Chondrocyte (in vitro differentiated cells): ENCODE data around the gene RAC3. TPM values are rescaled to one million over a fixed set of nuclear protein-coding genes. Genes with fewer than 3 reads are reported as not detected.

ENCODE experiments used
- DNase-seq: peaks from one replicate; pipeline ENCODE4 v3.0.0; 2021; ENCODE audit warnings: mixed read lengths, low spot score
- H3K27ac Mint-ChIP-seq: one replicate; pipeline ENCODE4 v1.8.0; 2021; ENCODE audit warnings: mild to moderate bottlenecking, moderate library complexity, mixed read lengths; ENCODE audit not compliant: unreplicated experiment
- H3K27me3 Mint-ChIP-seq: 2 replicates; pipeline ENCODE4 v1.8.0; 2021; ENCODE audit warnings: low read depth, mixed read lengths
- H3K36me3 Mint-ChIP-seq: 2 replicates; pipeline ENCODE4 v1.8.0; 2021; ENCODE audit warnings: low read depth, mixed read lengths
- H3K4me1 Mint-ChIP-seq: 2 replicates; pipeline ENCODE4 v1.8.0; 2021; ENCODE audit warnings: low read depth, mild to moderate bottlenecking, mixed read lengths
- H3K4me3 Mint-ChIP-seq: one replicate; pipeline ENCODE4 v1.8.0; 2021; ENCODE audit warnings: mild to moderate bottlenecking, moderate library complexity, mixed read lengths; ENCODE audit not compliant: unreplicated experiment
- H3K9me3 Mint-ChIP-seq: 2 replicates; pipeline ENCODE4 v1.8.0; 2021; ENCODE audit warnings: low read depth, mixed read lengths
- total RNA-seq: library from RNA; stranded (reverse); gene quantifications from 3 replicates; pipeline ENCODE4 v1.2.1, GENCODE V29; 2021
- TF ChIP-seq, protein P1 (sequence below): fragments of 200-600 bp; sonication (generic); IDR thresholded peaks from 2 replicates; pipeline ENCODE4 v1.5.0; 2021; ENCODE audit warnings: antibody characterized with exemption, mild to moderate bottlenecking, moderate library complexity

RAC3 gene
- total RNA-seq, 1 donor from 2014 or later = 32.7 TPM

DNA sequence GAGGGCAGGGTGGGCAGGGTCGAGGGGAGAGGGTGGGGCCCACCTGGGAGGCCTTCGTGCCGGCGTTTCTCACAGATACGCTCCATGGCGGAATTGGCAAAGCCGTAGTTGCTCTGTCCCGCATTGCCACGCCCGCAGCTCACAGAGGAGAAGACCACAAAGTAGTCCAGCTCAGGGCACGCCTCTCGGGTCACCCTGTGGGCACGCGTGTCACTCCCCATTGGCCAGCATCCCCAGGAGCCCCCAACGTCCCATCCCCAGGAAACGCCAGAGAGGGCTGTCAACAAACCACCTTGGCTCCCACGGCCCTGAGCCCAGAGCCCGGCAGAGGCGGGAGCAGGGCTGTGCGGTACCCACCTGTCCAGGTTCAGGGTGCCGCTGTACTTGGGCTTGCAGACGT lies 50.5 kb downstream of the RAC3 start:
- no peak for DNase-seq
- H3K27me3 Mint-ChIP-seq = no peaks in the 10 kb centered on the region
- no peaks in the 10 kb centered on the region for H3K4me1 Mint-ChIP-seq
- H3K27ac Mint-ChIP-seq = no peak overlapping the region
- no peak overlapping the region for H3K4me3 Mint-ChIP-seq
- H3K36me3 Mint-ChIP-seq = peaks cover 16% of the 10 kb centered on the region
- TF ChIP-seq, protein P1, sequence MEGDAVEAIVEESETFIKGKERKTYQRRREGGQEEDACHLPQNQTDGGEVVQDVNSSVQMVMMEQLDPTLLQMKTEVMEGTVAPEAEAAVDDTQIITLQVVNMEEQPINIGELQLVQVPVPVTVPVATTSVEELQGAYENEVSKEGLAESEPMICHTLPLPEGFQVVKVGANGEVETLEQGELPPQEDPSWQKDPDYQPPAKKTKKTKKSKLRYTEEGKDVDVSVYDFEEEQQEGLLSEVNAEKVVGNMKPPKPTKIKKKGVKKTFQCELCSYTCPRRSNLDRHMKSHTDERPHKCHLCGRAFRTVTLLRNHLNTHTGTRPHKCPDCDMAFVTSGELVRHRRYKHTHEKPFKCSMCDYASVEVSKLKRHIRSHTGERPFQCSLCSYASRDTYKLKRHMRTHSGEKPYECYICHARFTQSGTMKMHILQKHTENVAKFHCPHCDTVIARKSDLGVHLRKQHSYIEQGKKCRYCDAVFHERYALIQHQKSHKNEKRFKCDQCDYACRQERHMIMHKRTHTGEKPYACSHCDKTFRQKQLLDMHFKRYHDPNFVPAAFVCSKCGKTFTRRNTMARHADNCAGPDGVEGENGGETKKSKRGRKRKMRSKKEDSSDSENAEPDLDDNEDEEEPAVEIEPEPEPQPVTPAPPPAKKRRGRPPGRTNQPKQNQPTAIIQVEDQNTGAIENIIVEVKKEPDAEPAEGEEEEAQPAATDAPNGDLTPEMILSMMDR = no peak
- no peaks in the 10 kb centered on the region for H3K9me3 Mint-ChIP-seq

DNA sequence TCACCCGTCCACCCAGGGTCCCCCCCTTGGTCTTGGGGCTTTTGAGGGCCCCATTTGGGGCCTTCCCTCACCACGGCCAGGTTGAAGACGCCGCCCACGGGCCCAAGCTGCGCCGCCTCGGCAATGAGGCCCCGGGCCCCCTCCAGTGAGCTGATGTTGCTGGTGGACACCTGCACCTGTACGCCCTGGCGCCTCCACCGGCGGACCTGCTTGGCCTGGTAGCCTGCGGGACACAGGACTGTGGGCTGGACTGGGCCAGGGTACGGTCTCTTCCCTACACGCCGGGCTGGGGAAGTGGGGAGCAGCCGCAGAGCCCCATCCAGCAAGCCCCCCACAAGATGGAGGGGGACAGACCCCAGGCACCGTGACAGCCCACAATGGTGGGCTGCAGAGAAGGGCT lies 51.0 kb downstream of the RAC3 start:
- Mint-ChIP-seq H3K36me3 (peaks cover 16% of the 10 kb centered on the region), H3K27ac (no peak overlapping the region), H3K4me3 (no peak overlapping the region), H3K4me1 (no peaks in the 10 kb centered on the region), H3K9me3 (no peaks in the 10 kb centered on the region), H3K27me3 (no peaks in the 10 kb centered on the region)
- TF ChIP-seq, protein P1 = no peak
- no peak for DNase-seq

DNA sequence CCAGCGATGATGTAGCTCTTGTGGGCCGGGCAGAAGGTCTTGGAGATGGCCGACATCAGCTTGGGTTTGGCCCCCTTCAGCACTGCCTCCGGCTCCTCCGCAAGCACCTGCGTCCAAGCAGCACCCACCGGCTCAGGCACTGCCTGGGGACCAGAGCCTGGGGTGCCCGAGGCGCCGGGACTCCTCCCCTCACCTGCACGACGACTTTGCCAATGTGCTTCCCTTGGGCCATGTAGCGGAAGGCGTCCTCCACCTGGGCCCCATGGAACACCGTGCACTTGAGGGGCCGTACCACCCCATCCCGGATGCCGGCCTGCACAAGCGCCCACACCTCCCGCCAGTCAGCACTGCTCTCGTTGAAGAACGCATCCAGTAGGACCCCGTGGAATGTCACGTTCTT lies 51.5 kb downstream of the RAC3 start:
- TF ChIP-seq, protein P1 = no peak
- peaks cover 16% of the 10 kb centered on the region for H3K36me3 Mint-ChIP-seq

More for the DNA sequence above, 51.5 kb downstream of the RAC3 start:
- Mint-ChIP-seq H3K4me1 (no peaks in the 10 kb centered on the region), H3K27me3 (no peaks in the 10 kb centered on the region), H3K27ac (no peak overlapping the region), H3K4me3 (no peak overlapping the region), H3K9me3 (no peaks in the 10 kb centered on the region)
- DNase-seq = no peak

Other genes with a start within 250 kb of the RAC3 start
- not detected in 3 replicates for gene GCGR, start 227.5 kb upstream of the RAC3 start, total RNA-seq
- 122 to 133 TPM (median 131 TPM) in 3 replicates for gene MCRIP1, start 198.4 kb upstream of the RAC3 start, total RNA-seq
- not detected in 3 replicates for gene PPP1R27, start 196.6 kb upstream of the RAC3 start, total RNA-seq
- gene P4HB, start 171.1 kb upstream of the RAC3 start, total RNA-seq = 958 to 1,257 TPM (median 1,012 TPM) in 3 replicates
- 452 to 481 TPM (median 476 TPM) in 3 replicates for gene ARHGDIA, start 160.3 kb upstream of the RAC3 start, total RNA-seq
- 56.0 to 73.7 TPM (median 59.8 TPM) in 3 replicates for gene ALYREF, start 140.1 kb upstream of the RAC3 start, total RNA-seq
- 120 to 132 TPM (median 122 TPM) in 3 replicates for gene ANAPC11, start 140.0 kb upstream of the RAC3 start, total RNA-seq
- 0.48 to 1.3 TPM (median 1.3 TPM) in 3 replicates for gene NPB, start 129.4 kb upstream of the RAC3 start, total RNA-seq
- gene PCYT2, start 120.3 kb upstream of the RAC3 start, total RNA-seq = 28.5 to 32.5 TPM (median 28.8 TPM) in 3 replicates
- gene SIRT7, start 113.5 kb upstream of the RAC3 start, total RNA-seq = 14.5 to 16.0 TPM (median 15.8 TPM) in 3 replicates
- gene MAFG, start 103.9 kb upstream of the RAC3 start, total RNA-seq = 28.3 to 38.1 TPM (median 37.8 TPM) in 3 replicates
- gene PYCR1, start 94.4 kb upstream of the RAC3 start, total RNA-seq = 154 to 235 TPM (median 224 TPM) in 3 replicates
- not detected in 3 replicates for gene MYADML2, start 84.4 kb upstream of the RAC3 start, total RNA-seq
- 0.29 TPM in 1 of 3 replicates, not detected in the others for gene NOTUM, start 70.5 kb upstream of the RAC3 start, total RNA-seq
- gene ASPSCR1, start 54.0 kb upstream of the RAC3 start, total RNA-seq = 30.4 to 36.9 TPM (median 36.1 TPM) in 3 replicates
- gene CENPX, start 8.8 kb upstream of the RAC3 start, total RNA-seq = 18.1 to 25.1 TPM (median 19.2 TPM) in 3 replicates
- 7.9 to 12.8 TPM (median 8.2 TPM) in 3 replicates for gene LRRC45, start 8.4 kb upstream of the RAC3 start, total RNA-seq
- gene DCXR, start 6.0 kb downstream of the RAC3 start, total RNA-seq = 52.8 to 59.8 TPM (median 58.2 TPM) in 3 replicates
- 29.7 to 47.4 TPM (median 45.2 TPM) in 3 replicates for gene RFNG, start 20.1 kb downstream of the RAC3 start, total RNA-seq
- 79.8 to 103 TPM (median 82.8 TPM) in 3 replicates for gene GPS1, start 20.2 kb downstream of the RAC3 start, total RNA-seq
- gene DUS1L, start 34.1 kb downstream of the RAC3 start, total RNA-seq = 64.0 to 78.4 TPM (median 68.4 TPM) in 3 replicates
- 132 to 145 TPM (median 141 TPM) in 3 replicates for gene FASN, start 66.6 kb downstream of the RAC3 start, total RNA-seq
- 23.5 to 39.8 TPM (median 24.1 TPM) in 3 replicates for gene CCDC57, start 181.2 kb downstream of the RAC3 start, total RNA-seq
- gene SLC16A3, start 197.4 kb downstream of the RAC3 start, total RNA-seq = 53.3 to 206 TPM (median 189 TPM) in 3 replicates
- gene CSNK1D, start 242.0 kb downstream of the RAC3 start, total RNA-seq = 93.0 to 94.5 TPM (median 93.9 TPM) in 3 replicates